SK-N-SH treated with all-trans-retinoic acid at 6 μM for 48 hours (cell line): Measurements from ENCODE around the gene ULK1.
A peak's percentile ranks its signal among the peaks of the same experiment; 100 is the strongest.

Source experiments
- ATAC-seq: fragments of 200-7000 bp; cut with Tn5 transposase; 3 replicates; pipeline ENCODE4 v1.9.1; 2020; ENCODE audit warnings: mild to moderate bottlenecking, moderate library complexity
- ARNTL ChIP-seq: fragments of 450-650 bp; formaldehyde crosslinking; IDR thresholded peaks from 2 replicates; pipeline ENCODE4 v1.5.0; 2020; ENCODE audit warnings: low read depth, mild to moderate bottlenecking, moderate library complexity, borderline replicate concordance
- BACH2 ChIP-seq: fragments of 250-450 bp; sonication (Bioruptor Pico); IDR thresholded peaks from 2 replicates; pipeline ENCODE4 v1.9.0; 2021; ENCODE audit warnings: mild to moderate bottlenecking, borderline replicate concordance
- CSDC2 ChIP-seq: fragments of 250-450 bp; sonication (Bioruptor Pico); IDR thresholded peaks from 2 replicates; pipeline ENCODE4 v1.5.0; 2020; ENCODE audit warnings: mild to moderate bottlenecking, moderate library complexity
- CSRNP3 ChIP-seq: fragments of 250-450 bp; sonication (Bioruptor Pico); IDR thresholded peaks from 2 replicates; pipeline ENCODE4 v1.5.1; 2021; ENCODE audit warnings: mild to moderate bottlenecking, moderate library complexity
- GLIS3 ChIP-seq: fragments of 250-450 bp; sonication (Bioruptor Pico); IDR thresholded peaks from 2 replicates; pipeline ENCODE4 v1.5.0; 2020; ENCODE audit warnings: mild to moderate bottlenecking, moderate library complexity
- ISL1 ChIP-seq: fragments of 250-450 bp; sonication (Bioruptor Pico); IDR thresholded peaks from 2 replicates; pipeline ENCODE4 v2.1.2; 2022; ENCODE audit warnings: mild to moderate bottlenecking, moderate library complexity
- PATZ1 ChIP-seq: fragments of 250-450 bp; sonication (Bioruptor Pico); IDR thresholded peaks from 2 replicates; pipeline ENCODE4 v1.8.0; 2020; ENCODE audit warnings: mild to moderate bottlenecking, moderate library complexity, borderline replicate concordance
- POU6F1 ChIP-seq: fragments of 250-450 bp; sonication (Bioruptor Pico); IDR thresholded peaks from 2 replicates; pipeline ENCODE4 v1.8.0; 2021; ENCODE audit warnings: low read depth, mild to moderate bottlenecking, moderate library complexity, borderline replicate concordance
- PPARA ChIP-seq: fragments of 250-450 bp; sonication (Bioruptor Pico); IDR thresholded peaks from 2 replicates; pipeline ENCODE4 v1.5.0; 2020; ENCODE audit warnings: mild to moderate bottlenecking, borderline replicate concordance
- RARB ChIP-seq: fragments of 250-450 bp; sonication (Bioruptor Pico); IDR thresholded peaks from 2 replicates; pipeline ENCODE4 v1.8.0; 2021; ENCODE audit warnings: mild to moderate bottlenecking, moderate library complexity
- TCF4 ChIP-seq: fragments of 250-450 bp; sonication (Bioruptor Pico); IDR thresholded peaks from 2 replicates; pipeline ENCODE4 v1.8.0; 2021; ENCODE audit warnings: mild to moderate bottlenecking, moderate library complexity, borderline replicate concordance
- TOX ChIP-seq: fragments of 250-450 bp; sonication (Bioruptor Pico); IDR thresholded peaks from 2 replicates; pipeline ENCODE4 v1.8.0; 2021; ENCODE audit warnings: mild to moderate bottlenecking, moderate library complexity, borderline replicate concordance
- TSHZ2 ChIP-seq: fragments of 250-450 bp; sonication (Bioruptor Pico); IDR thresholded peaks from 2 replicates; pipeline ENCODE4 v1.5.0; 2020; ENCODE audit warnings: mild to moderate bottlenecking, moderate library complexity
- ZC3H10 ChIP-seq: fragments of 250-450 bp; sonication (Bioruptor Pico); IDR thresholded peaks from 2 replicates; pipeline ENCODE4 v1.5.1; 2021; ENCODE audit warnings: mild to moderate bottlenecking, moderate library complexity
- ZFP30 ChIP-seq: fragments of 450-650 bp; formaldehyde crosslinking; IDR thresholded peaks from 2 replicates; pipeline ENCODE4 v1.5.0; 2022; ENCODE audit warnings: mild to moderate bottlenecking, moderate library complexity
- ZNF565 ChIP-seq: fragments of 450-650 bp; formaldehyde crosslinking; conservative IDR thresholded peaks from 2 replicates; pipeline ENCODE4 v1.5.0; 2020; ENCODE audit warnings: low read depth, mild to moderate bottlenecking, moderate library complexity
- ZNF70 ChIP-seq: fragments of 450-650 bp; formaldehyde crosslinking; IDR thresholded peaks from 2 replicates; pipeline ENCODE4 v1.5.0; 2020; ENCODE audit warnings: mild to moderate bottlenecking, moderate library complexity
- ZNF8 ChIP-seq: fragments of 450-650 bp; formaldehyde crosslinking; IDR thresholded peaks from 2 replicates; pipeline ENCODE4 v1.5.0; 2020; ENCODE audit warnings: mild to moderate bottlenecking, moderate library complexity

Gene ULK1

GRCh38 chr12:131894313-131894860 is at the start of gene ULK1:
ULK1 (plus strand) TSS chr12:131894622; CDS start chr12:131895002, 380 bp downstream.
- ATAC-seq: peak; percentile 83
- TF ChIP-seq POU6F1 (no peak), TCF4 (CRISPR knock-in tag) (no peak), PATZ1 (CRISPR knock-in tag) (no peak), ZNF8 (CRISPR knock-in tag) (no peak), ZNF70 (CRISPR knock-in tag) (no peak), BACH2 (CRISPR knock-in tag) (no peak), ZNF565 (CRISPR knock-in tag) (no peak), TSHZ2 (CRISPR knock-in tag) (no peak), RARB (CRISPR knock-in tag) (no peak)

GRCh38 chr12:131844656-131845055 is 49.8 kb upstream of the ULK1 start:
- TF ChIP-seq ZFP30 (CRISPR knock-in tag) (no peak), ISL1 (CRISPR knock-in tag) (no peak), ARNTL (no peak), TCF4 (CRISPR knock-in tag) (no peak), CSDC2 (CRISPR knock-in tag) (no peak), CSRNP3 (CRISPR knock-in tag) (no peak)

GRCh38 chr12:131845121-131845520 is 49.3 kb upstream of the ULK1 start:
- TF ChIP-seq PPARA (CRISPR knock-in tag): no peak
- no peak for TF ChIP-seq TOX (CRISPR knock-in tag)
- TF ChIP-seq BACH2 (CRISPR knock-in tag): no peak
- TF ChIP-seq ZNF565 (CRISPR knock-in tag): no peak
- TF ChIP-seq POU6F1: no peak
- TF ChIP-seq ZFP30 (CRISPR knock-in tag): no peak
- TF ChIP-seq ZC3H10 (CRISPR knock-in tag): no peak
- no peak for TF ChIP-seq ISL1 (CRISPR knock-in tag)
- no peak for TF ChIP-seq GLIS3 (CRISPR knock-in tag)
- no peak for ATAC-seq

More at GRCh38 chr12:131844656-131845055, 49.8 kb upstream of the ULK1 start:
- ATAC-seq: no peak

- no peak for ATAC-seq
- TF ChIP-seq TSHZ2 (CRISPR knock-in tag): no peak
- TF ChIP-seq CSDC2 (CRISPR knock-in tag): no peak
- TF ChIP-seq TCF4 (CRISPR knock-in tag): no peak
Measured at GRCh38 chr12:131847456-131847855, 47.0 kb upstream of the ULK1 start.
